Measurements from ENCODE around the gene ASTN2.
A peak's percentile ranks its signal among the peaks of the same experiment; 100 is the strongest.
"Not testable (repeated sequence)": the region's sequence is repeated elsewhere in the genome, so short reads cannot be mapped to it uniquely, and the experiment has no call there.

ASTN2 gene

DNA sequence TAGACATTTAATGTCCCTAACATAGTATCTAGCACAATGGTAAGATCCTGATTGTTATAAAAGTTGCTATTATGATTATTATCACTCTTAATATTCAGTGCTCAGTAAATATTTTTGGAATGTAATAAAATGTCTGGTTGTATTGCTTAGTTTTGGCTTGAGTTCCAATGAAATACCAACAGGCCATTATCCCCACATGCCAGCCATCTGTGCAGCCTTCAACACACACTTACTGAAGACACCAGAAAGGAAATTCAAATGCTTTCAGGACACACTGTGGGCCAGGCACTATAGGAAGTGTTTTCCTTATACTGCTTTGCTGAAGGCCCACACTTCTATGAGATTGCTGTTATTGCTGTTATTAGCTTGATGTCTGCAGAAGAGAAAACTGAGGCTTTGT lies 570.2 kb downstream of the ASTN2 start:
- Histone ChIP-seq H3K27me3 (ENCODE audit: control insufficient read depth, insufficient read depth, low read length) (no peaks in the 10 kb centered on the region), H3K4me3 (ENCODE audit: low read depth, low read length) (no peak overlapping the region), H3K9ac (ENCODE audit: low read length) (no peak overlapping the region), H3K4me1 (ENCODE audit: control insufficient read depth, insufficient read depth, low read length) (peaks cover 10% of the 10 kb centered on the region), H3K9me3 (ENCODE audit: control insufficient read depth, insufficient read depth, low read depth, low read length) (peaks cover 9% of the 10 kb centered on the region; the same call in 1 of the 2 replicates), H3K27ac (ENCODE audit: low read depth, low read length) (no peak overlapping the region), H3K36me3 (ENCODE audit: control insufficient read depth, insufficient read depth, low read length) (peaks cover 4% of the 10 kb centered on the region; the same call in 1 of the 2 replicates)

DNA sequence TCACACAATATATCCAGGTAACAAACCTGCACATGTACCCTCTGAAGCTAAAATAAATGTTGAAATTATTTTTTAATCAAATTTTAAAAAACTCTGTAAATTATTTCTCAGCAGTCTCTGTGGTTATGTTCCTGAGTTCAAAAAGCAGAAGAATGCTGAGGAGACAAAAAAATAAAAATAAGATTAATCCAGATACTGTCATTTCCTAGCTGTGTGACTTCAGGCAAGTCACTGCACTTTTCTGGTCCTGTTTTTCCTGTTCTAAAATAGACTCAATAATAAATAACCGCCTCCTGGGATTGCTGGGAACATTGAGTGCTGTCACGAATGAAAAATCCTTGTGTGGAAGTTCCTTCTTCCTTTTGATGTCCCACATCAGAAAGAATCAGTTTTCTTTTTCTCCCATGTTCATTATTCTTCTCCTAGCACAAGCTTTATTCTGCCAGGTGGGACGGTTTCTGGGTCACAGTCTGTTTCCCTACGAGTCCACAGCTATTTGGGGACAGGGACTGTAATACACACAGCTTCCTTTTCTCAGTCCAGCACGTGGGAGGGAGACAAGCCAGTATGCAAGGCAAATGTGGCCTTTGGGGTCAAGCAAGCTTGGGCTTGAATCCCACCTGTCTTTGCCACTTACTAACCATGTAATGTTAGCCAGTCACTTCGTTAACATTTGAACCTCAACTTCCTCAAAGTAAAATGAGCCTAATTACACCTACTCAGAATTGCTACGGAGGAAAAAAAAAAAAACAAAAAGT lies 570.8 kb downstream of the ASTN2 start:
- H3K27ac ChIP-seq (ENCODE audit: low read depth, low read length) = no peak overlapping the region
- H3K9ac ChIP-seq (ENCODE audit: low read length) = no peak overlapping the region
- H3K36me3 ChIP-seq (ENCODE audit: control insufficient read depth, insufficient read depth, low read length) = peaks cover 4% of the 10 kb centered on the region; the same call in 1 of the 2 replicates
- H3K27me3 ChIP-seq (ENCODE audit: control insufficient read depth, insufficient read depth, low read length) = no peaks in the 10 kb centered on the region
- peaks cover 9% of the 10 kb centered on the region; the same call in 1 of the 2 replicates for H3K9me3 ChIP-seq (ENCODE audit: control insufficient read depth, insufficient read depth, low read depth, low read length)
- H3K4me3 ChIP-seq (ENCODE audit: low read depth, low read length) = no peak overlapping the region
- H3K4me1 ChIP-seq (ENCODE audit: control insufficient read depth, insufficient read depth, low read length) = peaks cover 10% of the 10 kb centered on the region

DNA sequence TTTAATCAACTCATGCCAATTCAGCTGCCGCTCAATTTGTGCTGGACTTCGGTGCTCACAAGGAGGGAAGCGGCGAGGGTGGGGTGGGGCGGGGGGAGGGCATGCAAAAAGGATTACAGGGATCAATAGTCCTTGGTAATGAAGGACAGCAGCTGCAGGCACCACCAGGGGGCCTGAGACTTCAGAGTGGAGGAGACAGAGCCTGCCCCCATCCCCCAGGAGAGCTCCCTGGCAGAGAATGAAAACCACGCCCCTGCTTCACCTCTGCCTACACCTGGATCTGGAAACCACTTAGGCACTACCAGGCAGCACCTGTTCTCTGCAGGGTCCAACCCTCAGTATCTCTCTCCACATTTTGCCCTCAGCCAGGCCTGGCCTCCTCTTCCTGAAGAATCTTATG lies 572.2 kb downstream of the ASTN2 start:
- Histone ChIP-seq H3K4me1 (ENCODE audit: control insufficient read depth, insufficient read depth, low read length) (peaks cover 23% of the 10 kb centered on the region), H3K27me3 (ENCODE audit: control insufficient read depth, insufficient read depth, low read length) (no peaks in the 10 kb centered on the region), H3K9ac (ENCODE audit: low read length) (no peak overlapping the region), H3K4me3 (ENCODE audit: low read depth, low read length) (no peak overlapping the region), H3K36me3 (ENCODE audit: control insufficient read depth, insufficient read depth, low read length) (peaks cover 4% of the 10 kb centered on the region; the same call in 1 of the 2 replicates), H3K9me3 (ENCODE audit: control insufficient read depth, insufficient read depth, low read depth, low read length) (peaks cover 9% of the 10 kb centered on the region; the same call in 1 of the 2 replicates), H3K27ac (ENCODE audit: low read depth, low read length) (no peak overlapping the region)

DNA sequence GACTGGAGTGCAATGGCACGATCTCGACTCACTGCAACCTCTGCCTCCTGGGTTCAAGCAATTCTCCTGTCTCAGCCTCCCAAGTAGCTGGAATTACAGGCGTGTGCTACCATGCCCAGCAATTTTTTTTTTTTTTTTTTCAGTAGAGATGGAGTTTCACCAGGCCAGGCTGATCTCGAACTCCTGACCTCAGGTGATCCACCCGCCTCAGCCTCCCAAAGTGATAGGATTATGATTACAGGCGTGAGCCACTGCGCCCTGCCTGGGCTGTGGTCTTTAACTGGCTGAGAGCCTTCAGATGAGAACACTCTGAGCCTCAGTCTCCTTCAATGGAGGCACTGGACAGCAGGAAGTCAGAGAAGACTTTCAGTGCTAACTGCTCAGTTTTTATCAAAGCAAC lies 576.4 kb downstream of the ASTN2 start:
- not testable (repeated sequence) for H3K36me3 ChIP-seq (ENCODE audit: control insufficient read depth, insufficient read depth, low read length); H3K27me3 ChIP-seq (ENCODE audit: control insufficient read depth, insufficient read depth, low read length); H3K27ac ChIP-seq (ENCODE audit: low read depth, low read length); H3K9me3 ChIP-seq (ENCODE audit: control insufficient read depth, insufficient read depth, low read depth, low read length); H3K9ac ChIP-seq (ENCODE audit: low read length); H3K4me3 ChIP-seq (ENCODE audit: low read depth, low read length)
- H3K4me1 ChIP-seq (ENCODE audit: control insufficient read depth, insufficient read depth, low read length) = peaks cover 54% of the 10 kb centered on the region

DNA sequence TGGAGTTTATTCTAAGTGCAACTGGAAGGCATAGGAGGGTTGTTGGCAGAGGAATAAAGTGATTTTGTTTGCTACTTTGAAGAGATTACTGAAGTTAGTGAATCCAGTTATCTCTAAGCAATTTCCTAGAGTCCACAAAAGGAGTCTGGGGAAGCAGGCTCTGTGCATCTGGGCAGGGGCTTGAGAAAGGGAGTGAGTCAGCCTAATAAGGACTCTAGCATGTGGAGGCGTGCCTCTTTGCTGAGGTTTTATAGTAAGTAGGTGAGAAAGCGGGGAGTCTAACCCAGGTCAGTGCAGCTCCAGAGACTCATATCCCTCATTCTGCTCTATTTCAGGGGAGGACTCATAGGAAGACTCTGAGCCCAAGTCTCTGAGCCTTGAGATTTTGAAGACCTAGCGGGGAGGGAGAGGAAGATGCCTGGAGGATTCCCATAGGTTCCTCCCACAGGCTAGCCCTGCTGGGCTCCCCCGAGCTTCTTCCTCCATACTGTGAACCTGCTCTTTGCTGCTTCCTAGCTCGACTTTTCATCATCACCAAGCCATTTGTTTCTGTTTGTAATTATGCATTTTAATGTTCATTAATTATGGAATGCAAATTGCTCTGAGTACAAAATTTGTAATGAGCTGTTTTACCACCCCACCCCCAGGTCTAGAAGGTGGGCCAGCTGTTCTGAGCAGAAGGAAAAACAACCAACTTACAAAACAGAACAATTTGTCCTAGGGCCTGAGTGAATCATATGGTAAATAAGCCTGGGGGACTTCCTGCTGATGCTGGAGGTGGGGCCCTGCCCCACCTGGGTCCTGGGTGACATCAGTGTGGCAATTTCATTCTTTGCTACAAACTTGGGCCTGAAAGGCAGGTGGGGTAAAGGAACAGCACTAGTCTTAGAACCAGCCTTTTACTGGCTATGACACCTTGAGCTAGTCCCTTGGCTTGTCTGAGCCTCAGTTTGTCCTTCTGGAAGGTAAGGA lies 577.6 kb downstream of the ASTN2 start:
- peaks cover 4% of the 10 kb centered on the region; the same call in 1 of the 2 replicates for H3K36me3 ChIP-seq (ENCODE audit: control insufficient read depth, insufficient read depth, low read length)
- no peak overlapping the region for H3K4me3 ChIP-seq (ENCODE audit: low read depth, low read length)
- peak overlapping the region; percentile 29 for H3K9ac ChIP-seq (ENCODE audit: low read length)
- peaks cover 9% of the 10 kb centered on the region; the same call in 1 of the 2 replicates for H3K9me3 ChIP-seq (ENCODE audit: control insufficient read depth, insufficient read depth, low read depth, low read length)
- H3K27me3 ChIP-seq (ENCODE audit: control insufficient read depth, insufficient read depth, low read length) = no peaks in the 10 kb centered on the region
- peak overlapping the region; percentile 72 for H3K27ac ChIP-seq (ENCODE audit: low read depth, low read length)
- H3K4me1 ChIP-seq (ENCODE audit: control insufficient read depth, insufficient read depth, low read length) = peaks cover 48% of the 10 kb centered on the region

DNA sequence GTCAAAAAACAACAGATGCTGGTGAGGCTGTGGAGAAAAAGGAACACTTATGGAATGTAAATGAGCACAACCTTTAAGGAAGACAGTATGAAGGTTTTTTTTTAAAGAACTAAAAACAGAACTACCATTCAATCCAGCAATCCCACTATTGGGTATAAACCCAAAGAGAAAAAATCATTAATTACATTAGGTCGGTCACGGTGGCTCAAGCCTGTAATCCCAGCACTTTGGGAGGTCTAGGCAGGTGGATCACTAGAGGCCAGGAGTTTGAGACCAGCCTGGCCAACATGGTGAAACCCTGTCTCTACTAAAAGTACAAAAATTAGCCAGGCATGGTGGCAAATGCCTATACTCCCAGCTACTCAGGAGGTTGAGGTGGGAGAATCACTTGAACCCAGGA lies 584.5 kb downstream of the ASTN2 start:
- not testable (repeated sequence) for H3K36me3 ChIP-seq (ENCODE audit: control insufficient read depth, insufficient read depth, low read length); H3K27me3 ChIP-seq (ENCODE audit: control insufficient read depth, insufficient read depth, low read length); H3K4me3 ChIP-seq (ENCODE audit: low read depth, low read length); H3K9me3 ChIP-seq (ENCODE audit: control insufficient read depth, insufficient read depth, low read depth, low read length); H3K27ac ChIP-seq (ENCODE audit: low read depth, low read length); H3K9ac ChIP-seq (ENCODE audit: low read length); H3K4me1 ChIP-seq (ENCODE audit: control insufficient read depth, insufficient read depth, low read length)

DNA sequence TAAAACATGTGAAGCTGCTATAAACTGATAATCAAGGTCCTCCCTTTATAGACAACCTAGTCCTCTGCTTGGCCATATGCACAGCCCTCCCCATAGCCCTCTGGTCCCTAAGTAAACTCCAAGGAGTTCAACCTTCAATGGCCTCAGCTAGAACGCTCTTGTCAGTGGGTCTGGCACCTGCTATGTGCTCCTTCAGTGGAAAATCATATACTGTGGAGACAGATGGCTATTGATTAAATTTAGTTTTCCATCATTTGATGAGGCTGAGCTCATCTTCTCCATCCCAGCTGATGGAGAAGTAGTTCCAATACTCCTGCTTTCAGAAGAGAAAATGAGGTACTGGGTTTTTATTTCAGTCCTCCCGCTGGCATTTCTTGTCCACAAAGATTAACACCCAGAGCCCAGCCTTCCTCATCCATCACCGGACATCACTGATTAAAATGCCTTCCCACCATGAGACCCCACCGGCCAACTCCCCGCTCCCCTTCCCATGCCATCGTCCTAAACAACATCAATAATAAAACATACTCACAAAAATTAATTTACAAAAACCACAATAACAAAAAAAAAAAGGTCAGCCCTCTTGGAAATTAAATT lies 593.1 kb downstream of the ASTN2 start:
- no peaks in the 10 kb centered on the region for H3K27me3 ChIP-seq (ENCODE audit: control insufficient read depth, insufficient read depth, low read length)
- H3K36me3 ChIP-seq (ENCODE audit: control insufficient read depth, insufficient read depth, low read length) = no peaks in the 10 kb centered on the region
- no peaks in the 10 kb centered on the region for H3K9me3 ChIP-seq (ENCODE audit: control insufficient read depth, insufficient read depth, low read depth, low read length)
- no peak overlapping the region for H3K27ac ChIP-seq (ENCODE audit: low read depth, low read length)
- no peak overlapping the region for H3K9ac ChIP-seq (ENCODE audit: low read length)
- peaks cover 18% of the 10 kb centered on the region for H3K4me1 ChIP-seq (ENCODE audit: control insufficient read depth, insufficient read depth, low read length)
- no peak overlapping the region for H3K4me3 ChIP-seq (ENCODE audit: low read depth, low read length)

DNA sequence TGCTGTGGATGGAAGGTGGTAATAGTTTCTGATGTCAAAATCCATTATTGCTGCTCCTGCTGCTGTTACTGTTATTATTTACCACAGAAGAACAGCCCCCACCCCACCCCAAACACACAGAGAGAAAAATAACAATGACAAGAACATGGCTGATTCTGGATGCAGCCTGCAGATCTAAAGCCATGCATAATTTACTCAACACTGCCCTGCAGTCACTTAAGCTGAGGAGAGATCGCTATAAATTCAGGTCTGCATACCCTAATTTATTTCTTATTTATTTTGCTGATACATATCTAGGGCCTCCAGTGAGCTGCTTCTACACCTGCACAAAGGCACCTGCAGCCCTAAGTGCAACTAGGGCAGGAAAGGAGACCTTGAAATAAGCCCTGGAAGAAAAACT lies 595.7 kb downstream of the ASTN2 start:
- Histone ChIP-seq H3K9ac (ENCODE audit: low read length) (no peak overlapping the region), H3K27ac (ENCODE audit: low read depth, low read length) (no peak overlapping the region), H3K4me3 (ENCODE audit: low read depth, low read length) (no peak overlapping the region), H3K27me3 (ENCODE audit: control insufficient read depth, insufficient read depth, low read length) (no peaks in the 10 kb centered on the region), H3K4me1 (ENCODE audit: control insufficient read depth, insufficient read depth, low read length) (peaks cover 18% of the 10 kb centered on the region), H3K36me3 (ENCODE audit: control insufficient read depth, insufficient read depth, low read length) (no peaks in the 10 kb centered on the region), H3K9me3 (ENCODE audit: control insufficient read depth, insufficient read depth, low read depth, low read length) (no peaks in the 10 kb centered on the region)

DNA sequence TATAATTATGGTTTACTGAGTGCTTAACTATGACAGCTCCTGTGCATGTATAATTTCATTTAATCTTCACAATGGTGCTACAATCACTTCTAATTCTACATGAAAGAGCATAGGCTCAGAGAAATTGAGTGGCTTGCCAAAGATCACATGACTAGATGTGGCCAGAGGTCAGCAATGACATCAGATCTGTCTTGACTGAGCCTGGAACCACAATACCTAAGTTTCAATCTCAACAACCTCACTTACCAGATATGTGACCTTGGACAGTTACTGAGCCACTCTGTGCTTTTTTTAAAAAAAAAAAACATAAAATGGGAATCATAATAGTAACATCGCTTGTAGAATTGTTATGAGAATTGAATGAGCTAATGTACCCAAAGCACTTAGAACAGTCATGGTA lies 597.1 kb downstream of the ASTN2 start:
- H3K27ac ChIP-seq (ENCODE audit: low read depth, low read length) = no peak overlapping the region
- no peak overlapping the region for H3K4me3 ChIP-seq (ENCODE audit: low read depth, low read length)

DNA sequence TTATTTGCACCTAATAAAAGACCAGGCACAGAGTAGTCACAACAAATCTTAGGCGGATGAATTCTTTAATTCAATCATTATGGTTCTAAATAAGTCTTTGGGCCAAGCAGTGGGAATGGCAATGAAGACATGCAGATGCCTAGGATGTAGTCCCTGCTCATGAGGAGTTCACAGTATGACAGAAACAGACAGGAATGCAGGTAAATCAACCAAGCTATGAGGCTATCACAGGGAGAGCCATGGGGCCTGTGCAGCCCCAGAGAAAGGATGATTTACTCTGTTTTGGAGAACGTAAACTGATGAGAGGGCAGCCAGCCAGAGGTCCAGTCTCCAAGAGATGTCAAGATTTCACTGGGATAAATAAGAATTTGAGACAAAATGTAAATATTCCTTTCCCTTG lies 598.4 kb downstream of the ASTN2 start:
- no peaks in the 10 kb centered on the region for H3K27me3 ChIP-seq (ENCODE audit: control insufficient read depth, insufficient read depth, low read length)
- H3K9ac ChIP-seq (ENCODE audit: low read length) = no peak overlapping the region
- H3K4me3 ChIP-seq (ENCODE audit: low read depth, low read length) = no peak overlapping the region
- no peak overlapping the region for H3K27ac ChIP-seq (ENCODE audit: low read depth, low read length)
- H3K4me1 ChIP-seq (ENCODE audit: control insufficient read depth, insufficient read depth, low read length) = peaks cover 17% of the 10 kb centered on the region
- no peaks in the 10 kb centered on the region for H3K36me3 ChIP-seq (ENCODE audit: control insufficient read depth, insufficient read depth, low read length)
- H3K9me3 ChIP-seq (ENCODE audit: control insufficient read depth, insufficient read depth, low read depth, low read length) = no peaks in the 10 kb centered on the region

More for the DNA sequence above, 597.1 kb downstream of the ASTN2 start:
- Histone ChIP-seq H3K9me3 (ENCODE audit: control insufficient read depth, insufficient read depth, low read depth, low read length) (no peaks in the 10 kb centered on the region), H3K9ac (ENCODE audit: low read length) (no peak overlapping the region), H3K27me3 (ENCODE audit: control insufficient read depth, insufficient read depth, low read length) (no peaks in the 10 kb centered on the region), H3K4me1 (ENCODE audit: control insufficient read depth, insufficient read depth, low read length) (peaks cover 18% of the 10 kb centered on the region), H3K36me3 (ENCODE audit: control insufficient read depth, insufficient read depth, low read length) (no peaks in the 10 kb centered on the region)

All from HUES6 (cell line).